ENCODE results near the gene TMEM18. TPM values are rescaled to one million over a fixed set of nuclear protein-coding genes. Genes with fewer than 3 reads are reported as not detected.

TMEM18 gene
- total RNA-seq, 2 experiments from 2014 or later, result 27.0 to 27.1 TPM

GRCh38 chr2:648476-649424, 28.5 kb downstream of the TMEM18 start:
- CTCF ChIA-PET, result interaction anchor here (0.6 to 1.1 kb wide), 2 partner anchors 12 to 631 kb away, joined by 3 read pairs; no protein-coding TSS in a partner anchor
- no peak overlapping the region for H3K27ac Mint-ChIP-seq

GRCh38 chr2:647691-648231, 29.4 kb downstream of the TMEM18 start:
- ChIA-PET CTCF (no interaction called here), POLR2A (no interaction called here)
- H3K9me3 Mint-ChIP-seq (ENCODE audit: low read depth), result no peaks in the 10 kb centered on the region
- peaks cover 4% of the 10 kb centered on the region for H3K27me3 Mint-ChIP-seq
- intact Hi-C loops (cut with DNase I, micrococcal nuclease), result no loop called here
- DNase-seq (no peak), ATAC-seq (no peak)
- no peak overlapping the region for H3K4me3 Mint-ChIP-seq
- peaks cover 2% of the 10 kb centered on the region for H3K4me1 Mint-ChIP-seq
- H3K36me3 Mint-ChIP-seq (ENCODE audit: low read depth), result no peaks in the 10 kb centered on the region
- no peak overlapping the region for H3K27ac Mint-ChIP-seq

More at GRCh38 chr2:648476-649424, 28.5 kb downstream of the TMEM18 start:
- no peak for DNase-seq
- Mint-ChIP-seq H3K9me3 (ENCODE audit: low read depth) (no peaks in the 10 kb centered on the region), H3K4me1 (peaks cover 7% of the 10 kb centered on the region), H3K4me3 (no peak overlapping the region), H3K36me3 (ENCODE audit: low read depth) (no peaks in the 10 kb centered on the region), H3K27me3 (peaks cover 4% of the 10 kb centered on the region)
- POLR2A ChIA-PET, result no interaction called here
- intact Hi-C loops (cut with DNase I, micrococcal nuclease), result no loop called here
- ATAC-seq, result no peak

GRCh38 chr2:647003-647560, 30.1 kb downstream of the TMEM18 start:
- POLR2A ChIA-PET, result no interaction called here
- no peak overlapping the region for H3K27ac Mint-ChIP-seq
- intact Hi-C loops (cut with DNase I, micrococcal nuclease), result no loop called here

DNA sequence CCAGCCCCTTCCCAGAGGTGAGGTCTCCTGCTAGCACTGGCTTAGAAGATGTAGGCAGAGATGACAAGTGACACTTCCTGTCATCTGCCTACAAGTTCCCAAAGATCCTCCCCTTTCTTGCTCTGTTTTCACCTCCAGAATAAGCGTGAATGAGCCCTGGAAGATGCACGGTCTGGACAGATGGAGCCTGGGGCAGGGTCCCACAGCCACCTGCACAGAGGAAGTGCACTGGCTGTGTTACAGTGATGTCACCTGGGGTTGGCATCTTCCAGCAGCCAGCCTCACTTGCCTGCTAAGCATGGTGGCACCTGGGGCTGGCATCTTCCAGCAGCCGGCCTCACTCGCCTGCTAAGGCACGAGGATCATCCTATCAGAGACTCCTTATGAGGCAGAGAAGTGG, 32.3 kb downstream of the TMEM18 start:
- ChIA-PET CTCF (no interaction called here), POLR2A (no interaction called here)
- no peak overlapping the region for H3K27ac Mint-ChIP-seq
- no peak overlapping the region for H3K4me3 Mint-ChIP-seq
- DNase-seq (no peak), ATAC-seq (no peak)
- no peaks in the 10 kb centered on the region for H3K4me1 Mint-ChIP-seq
- H3K36me3 Mint-ChIP-seq (ENCODE audit: low read depth), result no peaks in the 10 kb centered on the region
- no peaks in the 10 kb centered on the region for H3K9me3 Mint-ChIP-seq (ENCODE audit: low read depth)
- peaks cover 4% of the 10 kb centered on the region for H3K27me3 Mint-ChIP-seq
- intact Hi-C loops (cut with DNase I, micrococcal nuclease), result no loop called here

More at GRCh38 chr2:647003-647560, 30.1 kb downstream of the TMEM18 start:
- peaks cover 4% of the 10 kb centered on the region for H3K27me3 Mint-ChIP-seq
- DNase-seq (no peak), ATAC-seq (no peak)
- CTCF ChIA-PET, result interaction anchor here (0.7 kb wide), 1 partner anchor 107 kb away, joined by 3 read pairs; no protein-coding TSS in a partner anchor
- H3K36me3 Mint-ChIP-seq (ENCODE audit: low read depth), result no peaks in the 10 kb centered on the region
- H3K9me3 Mint-ChIP-seq (ENCODE audit: low read depth), result no peaks in the 10 kb centered on the region
- no peak overlapping the region for H3K4me3 Mint-ChIP-seq
- H3K4me1 Mint-ChIP-seq, result no peaks in the 10 kb centered on the region

DNA sequence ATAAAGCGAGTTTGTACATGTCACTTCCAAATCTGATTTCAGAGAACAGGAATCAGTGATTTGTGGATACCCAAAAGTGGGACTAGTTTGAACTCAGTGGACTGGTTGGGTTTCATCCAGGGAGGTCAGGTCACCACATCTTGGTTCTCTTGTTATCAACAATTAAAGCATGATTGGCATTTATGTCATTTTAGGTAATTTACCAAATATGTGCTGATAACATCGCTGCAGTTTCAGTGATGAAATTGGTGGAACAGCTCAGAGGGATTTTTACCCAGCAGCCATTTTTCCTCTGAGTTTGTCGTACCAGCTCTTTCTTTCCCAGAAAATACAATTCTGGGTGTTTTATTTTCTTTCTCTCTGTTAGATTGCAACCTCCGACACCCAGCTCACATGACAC, 33.4 kb downstream of the TMEM18 start:
- intact Hi-C loops (cut with DNase I, micrococcal nuclease), result no loop called here
- Mint-ChIP-seq H3K27me3 (peaks cover 4% of the 10 kb centered on the region), H3K4me3 (no peak overlapping the region), H3K36me3 (ENCODE audit: low read depth) (no peaks in the 10 kb centered on the region), H3K27ac (no peak overlapping the region), H3K4me1 (no peaks in the 10 kb centered on the region), H3K9me3 (ENCODE audit: low read depth) (no peaks in the 10 kb centered on the region)
- ChIA-PET POLR2A (no interaction called here), CTCF (interaction anchor here (0.5 kb wide), 1 partner anchor 820 kb away, joined by 3 read pairs; no protein-coding TSS in a partner anchor)
- DNase-seq, result no peak
- ATAC-seq, result no peak

GRCh38 chr2:643334-643733, 33.9 kb downstream of the TMEM18 start:
- no peak for DNase-seq
- CTCF ChIA-PET, result interaction anchor here (0.5 kb wide), 1 partner anchor 820 kb away, joined by 3 read pairs; no protein-coding TSS in a partner anchor

GRCh38 chr2:641872-642815, 35.1 kb downstream of the TMEM18 start:
- POLR2A ChIA-PET, result no interaction called here

More at GRCh38 chr2:643334-643733, 33.9 kb downstream of the TMEM18 start:
- intact Hi-C loops (cut with DNase I, micrococcal nuclease), result no loop called here
- Mint-ChIP-seq H3K4me1 (no peaks in the 10 kb centered on the region), H3K9me3 (ENCODE audit: low read depth) (no peaks in the 10 kb centered on the region), H3K27me3 (peaks cover 4% of the 10 kb centered on the region), H3K27ac (no peak overlapping the region), H3K4me3 (no peak overlapping the region), H3K36me3 (ENCODE audit: low read depth) (no peaks in the 10 kb centered on the region)
- no peak for ATAC-seq
- POLR2A ChIA-PET, result no interaction called here

GRCh38 chr2:641164-641871, 35.9 kb downstream of the TMEM18 start:
- Mint-ChIP-seq H3K4me1 (peaks cover 6% of the 10 kb centered on the region), H3K27ac (no peak overlapping the region), H3K27me3 (peaks cover 4% of the 10 kb centered on the region), H3K4me3 (no peak overlapping the region), H3K36me3 (ENCODE audit: low read depth) (no peaks in the 10 kb centered on the region), H3K9me3 (ENCODE audit: low read depth) (no peaks in the 10 kb centered on the region)
- ChIA-PET CTCF (no interaction called here), POLR2A (no interaction called here)
- intact Hi-C loops (cut with DNase I, micrococcal nuclease), result no loop called here
- ATAC-seq, result no peak
- DNase-seq, result no peak

More at GRCh38 chr2:641872-642815, 35.1 kb downstream of the TMEM18 start:
- intact Hi-C loops (cut with DNase I, micrococcal nuclease), result no loop called here
- Mint-ChIP-seq H3K9me3 (ENCODE audit: low read depth) (no peaks in the 10 kb centered on the region), H3K4me1 (peaks cover 3% of the 10 kb centered on the region), H3K4me3 (no peak overlapping the region), H3K27me3 (peaks cover 4% of the 10 kb centered on the region), H3K36me3 (ENCODE audit: low read depth) (no peaks in the 10 kb centered on the region), H3K27ac (no peak overlapping the region)
- DNase-seq (no peak), ATAC-seq (no peak)
- CTCF ChIA-PET, result no interaction called here

DNA sequence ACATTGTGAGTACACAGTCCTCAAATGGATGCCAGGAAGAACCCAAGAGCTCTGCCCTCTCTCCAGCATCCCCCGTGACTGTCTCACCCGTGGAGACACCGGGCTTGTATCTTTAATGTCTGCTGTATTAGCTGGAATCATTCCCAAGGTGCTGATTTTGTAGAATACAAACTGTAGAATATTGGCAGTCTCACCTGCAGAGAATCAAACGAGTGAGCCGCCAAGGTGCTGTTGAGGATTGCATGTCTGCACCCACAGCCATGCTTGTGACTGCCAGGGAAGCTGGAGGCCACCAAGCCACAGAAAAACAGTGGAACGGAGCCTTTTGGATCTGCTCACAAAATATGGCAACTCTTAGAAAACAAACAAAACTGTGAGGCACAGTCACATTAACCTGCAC, 37.5 kb downstream of the TMEM18 start:
- Mint-ChIP-seq H3K4me1 (peaks cover 6% of the 10 kb centered on the region), H3K9me3 (ENCODE audit: low read depth) (no peaks in the 10 kb centered on the region), H3K27ac (no peak overlapping the region), H3K4me3 (no peak overlapping the region), H3K27me3 (peaks cover 4% of the 10 kb centered on the region), H3K36me3 (ENCODE audit: low read depth) (no peaks in the 10 kb centered on the region)
- POLR2A ChIA-PET, result no interaction called here
- CTCF ChIA-PET, result no interaction called here
- intact Hi-C loops (cut with DNase I, micrococcal nuclease), result loop anchor here in 1 of 2 experiments (5.0 to 10.0 kb wide), 2 partner anchors 112 to 375 kb away; partner anchors contain the start of genes ACP1 and SH3YL1
- ATAC-seq, result no peak
- DNase-seq, result no peak

DNA sequence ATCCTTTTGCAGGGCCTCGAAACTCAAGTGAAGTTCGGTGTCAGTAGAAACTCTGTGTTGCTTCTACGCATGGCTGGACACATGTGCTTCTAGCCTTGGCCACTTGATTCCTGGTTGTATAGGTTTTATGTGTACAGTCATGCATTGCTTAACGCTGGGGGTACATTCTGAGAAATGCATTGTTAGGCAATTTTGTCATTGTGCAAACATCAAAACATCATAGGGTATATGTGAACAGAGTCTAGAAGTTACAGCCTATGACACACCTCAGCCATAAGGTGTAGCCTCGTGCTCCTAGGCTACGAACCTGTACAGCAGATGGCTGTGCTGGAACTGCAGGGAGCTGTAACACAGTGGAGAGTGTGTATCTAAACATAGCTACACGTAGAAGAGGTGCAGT, 39.4 kb downstream of the TMEM18 start:
- no peaks in the 10 kb centered on the region for H3K27me3 Mint-ChIP-seq
- POLR2A ChIA-PET, result no interaction called here

More for the DNA sequence above, 39.4 kb downstream of the TMEM18 start:
- Mint-ChIP-seq H3K9me3 (ENCODE audit: low read depth) (no peaks in the 10 kb centered on the region), H3K4me1 (peaks cover 6% of the 10 kb centered on the region), H3K4me3 (no peak overlapping the region), H3K27ac (no peak overlapping the region), H3K36me3 (ENCODE audit: low read depth) (no peaks in the 10 kb centered on the region)
- CTCF ChIA-PET, result interaction anchor here (0.6 to 1.3 kb wide), 7 partner anchors 12 to 398 kb away, joined by 3 to 6 read pairs (median 3); no protein-coding TSS in a partner anchor
- intact Hi-C loops (cut with DNase I, micrococcal nuclease), result loop anchor here (1.0 to 10.0 kb wide), 3 partner anchors 109 to 373 kb away; partner anchors contain the start of genes ACP1 (in 1 of the 2) and SH3YL1 (in 1 of the 2)
- no peak for DNase-seq
- ATAC-seq, result no peak

All from activated CD4-positive, alpha-beta T cell treated with anti-CD3 and anti-CD28 coated beads for 36 hours (primary cell).